Epidermal melanocyte (primary cell): ENCODE data around the gene BCL11A.

Source experiments
- DNase-seq: peaks from one replicate; pipeline ENCODE4 v3.0.0; 2011; ENCODE audit warnings: low spot score; ENCODE audit not compliant: insufficient read length

The BCL11A gene

DNA sequence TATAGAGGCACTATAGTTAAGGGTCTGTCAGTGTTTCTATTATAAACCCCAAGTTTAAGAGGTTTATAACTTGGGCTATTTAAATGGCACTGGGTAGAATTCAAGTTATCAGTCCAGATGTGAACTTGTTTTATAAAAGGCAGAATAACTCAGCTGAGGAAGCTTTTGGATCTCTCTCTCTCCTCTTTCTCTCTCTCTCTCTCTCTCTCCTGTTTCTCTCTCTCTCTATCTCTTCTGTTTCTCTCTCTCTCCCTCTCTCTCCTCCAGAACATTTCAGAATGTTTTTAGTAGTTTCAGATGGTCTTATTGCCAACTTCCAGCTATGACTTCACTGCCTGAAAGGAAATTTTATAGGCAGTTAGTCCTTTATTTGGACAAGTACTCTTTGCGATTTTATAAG, 6.4 kb upstream of the BCL11A start:
- DNase-seq, result no peak

- DNase-seq, result no peak
These were observed 5.1 kb upstream of the BCL11A start for GRCh38 chr2:60558536-60558935.

DNA sequence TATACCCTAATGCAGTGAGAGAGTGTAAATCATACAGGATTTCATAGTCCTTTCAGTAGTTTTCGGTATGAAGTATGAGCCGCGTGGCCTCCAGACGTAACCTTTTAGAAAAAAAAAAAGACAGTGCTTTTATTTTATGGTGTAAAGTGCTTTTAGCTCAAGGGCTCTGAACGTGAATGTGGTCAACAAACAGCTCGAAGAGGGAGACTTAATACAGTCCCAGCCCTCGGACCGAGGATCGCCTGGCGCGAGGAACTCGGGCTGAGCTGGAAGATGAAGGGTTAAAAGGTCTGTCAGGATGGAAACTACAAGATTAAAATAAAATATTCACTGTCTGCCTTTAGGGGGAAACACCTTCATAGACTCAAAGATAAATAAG, 4.0 kb upstream of the BCL11A start:
- no peak for DNase-seq

DNA sequence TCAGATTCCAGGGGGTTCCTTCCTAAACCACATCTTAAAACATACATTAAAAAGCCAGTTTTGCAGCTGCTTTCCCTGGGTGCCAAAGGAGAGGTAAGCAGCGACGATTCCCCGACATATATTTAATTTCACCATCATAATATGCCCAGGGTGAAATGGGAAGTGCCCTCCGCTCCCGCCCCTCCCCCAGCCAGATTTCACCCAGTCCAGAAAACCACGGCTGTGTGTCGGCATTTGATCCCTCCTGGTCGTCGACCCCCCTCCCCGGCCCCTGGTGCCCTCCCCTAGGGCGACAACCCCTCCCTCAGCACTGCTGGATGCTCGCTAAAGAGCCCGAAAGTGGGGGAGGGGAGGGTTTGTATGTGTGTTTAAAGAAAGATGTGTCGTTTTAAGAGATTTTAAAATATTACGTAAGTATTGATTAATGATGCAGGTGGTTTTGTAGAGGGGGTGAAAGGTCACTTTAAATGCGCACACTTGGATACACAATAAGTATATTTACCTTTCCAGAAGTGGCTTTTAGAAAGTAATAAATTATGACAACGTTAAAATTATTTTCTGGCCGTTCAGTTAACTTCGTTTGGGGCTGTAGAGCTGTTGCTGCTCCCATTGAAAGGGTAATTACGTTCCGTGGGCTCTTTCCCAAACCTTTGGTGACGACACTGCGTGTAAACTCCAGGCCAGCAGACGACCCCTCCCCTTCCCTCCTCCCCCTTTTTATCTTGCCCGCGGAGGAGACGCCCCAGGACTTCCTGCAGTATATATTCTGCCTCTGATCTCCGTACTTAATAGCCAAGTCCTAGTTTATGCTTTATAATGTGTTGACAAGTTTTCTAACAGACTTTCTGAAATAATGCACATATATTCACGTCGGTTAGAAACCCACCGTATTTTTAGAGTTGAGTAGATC, 3.4 kb upstream of the BCL11A start:
- DNase-seq, result no peak

GRCh38 chr2:60556175-60556574, 2.7 kb upstream of the BCL11A start:
- DNase-seq, result no peak

DNA sequence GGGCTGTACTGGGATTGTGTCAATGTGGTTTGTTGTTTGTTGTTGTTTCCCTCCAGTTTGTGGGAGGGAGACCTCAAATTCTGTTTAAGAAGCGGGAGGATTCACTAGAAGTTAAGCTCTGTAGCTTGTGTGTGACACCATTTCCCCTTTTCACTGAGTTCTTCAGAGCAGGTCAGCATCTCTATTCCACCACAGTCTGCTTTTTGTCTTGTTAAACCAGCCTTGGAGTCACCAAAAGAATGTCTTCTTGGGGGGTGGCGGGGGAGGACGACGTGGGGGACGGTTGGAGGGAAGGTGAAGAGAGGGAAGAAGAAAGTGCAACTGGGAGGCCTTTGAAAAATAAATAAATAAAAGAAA, 2.3 kb upstream of the BCL11A start:
- no peak for DNase-seq

- DNase-seq, result no peak
These were observed 1.8 kb upstream of the BCL11A start for GRCh38 chr2:60555066-60555782.

DNA sequence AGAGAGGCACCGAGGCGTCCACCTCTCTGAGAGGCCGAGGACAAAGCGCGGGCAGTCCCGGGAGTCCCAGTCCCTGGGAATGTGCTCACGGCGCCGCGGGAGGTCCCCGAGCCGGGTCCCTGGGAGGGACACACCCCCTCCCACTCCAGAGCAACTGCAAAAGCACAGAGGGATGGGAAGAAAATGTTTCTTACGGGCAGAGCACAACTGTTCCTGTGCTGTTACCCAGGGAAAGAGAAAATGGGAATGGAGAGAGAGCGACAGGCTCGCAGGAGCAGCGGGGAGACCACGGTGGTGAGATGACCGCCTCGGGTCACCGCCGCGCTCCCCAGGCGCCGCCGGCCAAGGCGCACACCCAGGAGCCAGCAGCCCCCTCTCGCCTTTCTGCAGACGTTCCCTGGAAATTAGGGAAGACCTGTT, 1.2 kb upstream of the BCL11A start:
- no peak for DNase-seq

- DNase-seq, result no peak
These were observed 706 bp upstream of the BCL11A start for GRCh38 chr2:60554074-60554645.

- DNase-seq, result no peak
These were observed 481 bp downstream of the BCL11A start for GRCh38 chr2:60552851-60553494.

GRCh38 chr2:60552078-60552850, 1.2 kb downstream of the BCL11A start:
- DNase-seq, result no peak

GRCh38 chr2:60551240-60552077, 2.0 kb downstream of the BCL11A start:
- DNase-seq, result no peak

- DNase-seq, result no peak
These were observed 2.5 kb downstream of the BCL11A start for GRCh38 chr2:60550984-60551239.

GRCh38 chr2:60550178-60550983, 3.1 kb downstream of the BCL11A start:
- DNase-seq, result peak; percentile 62

DNA sequence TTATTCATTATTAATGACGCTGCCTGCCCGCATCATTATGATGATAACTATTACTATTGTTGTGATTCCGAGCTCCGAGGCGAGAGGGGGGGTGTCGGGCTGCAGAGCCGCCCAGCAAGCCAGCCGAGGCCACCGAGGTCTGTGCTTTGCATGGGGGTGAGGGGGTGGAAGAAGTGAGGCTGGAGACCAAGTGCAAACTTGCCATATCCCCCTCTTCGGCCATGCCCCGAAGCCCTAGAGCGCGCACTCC, 3.6 kb downstream of the BCL11A start:
- DNase-seq, result no peak

DNA sequence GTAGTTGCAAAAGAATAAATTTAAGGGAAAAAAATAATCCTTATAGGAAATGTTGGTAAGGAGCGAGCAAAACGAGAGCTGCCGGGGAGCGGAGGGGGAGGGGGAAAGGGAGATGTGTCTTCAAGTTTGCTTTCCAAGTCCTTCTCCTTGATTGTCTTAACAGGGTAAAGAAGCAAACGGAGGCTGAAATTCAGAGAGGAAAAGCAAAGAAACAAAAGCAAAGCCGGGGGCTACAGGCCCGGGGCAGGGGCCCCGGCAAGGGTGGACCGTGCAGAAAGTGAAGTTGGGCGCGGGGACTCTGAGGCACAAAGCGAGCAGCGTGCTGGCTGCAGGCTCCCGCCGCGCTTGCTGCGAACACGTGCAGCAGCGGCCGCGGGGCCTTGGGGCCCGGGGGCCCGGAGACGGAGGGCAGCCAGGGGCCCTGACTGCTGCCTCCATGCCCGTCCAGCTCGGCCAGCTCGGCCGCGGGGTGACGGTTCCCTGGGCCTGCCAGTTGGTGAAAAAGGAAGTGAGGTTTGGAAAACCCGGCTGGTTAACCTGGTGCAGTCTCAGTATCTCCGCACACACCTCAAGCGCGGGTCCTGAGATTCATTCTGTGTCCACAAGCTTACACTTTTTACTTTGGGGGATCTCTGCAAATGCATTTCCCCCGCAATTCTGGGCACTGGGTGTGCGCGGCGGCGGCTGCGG, 4.1 kb downstream of the BCL11A start:
- no peak for DNase-seq

DNA sequence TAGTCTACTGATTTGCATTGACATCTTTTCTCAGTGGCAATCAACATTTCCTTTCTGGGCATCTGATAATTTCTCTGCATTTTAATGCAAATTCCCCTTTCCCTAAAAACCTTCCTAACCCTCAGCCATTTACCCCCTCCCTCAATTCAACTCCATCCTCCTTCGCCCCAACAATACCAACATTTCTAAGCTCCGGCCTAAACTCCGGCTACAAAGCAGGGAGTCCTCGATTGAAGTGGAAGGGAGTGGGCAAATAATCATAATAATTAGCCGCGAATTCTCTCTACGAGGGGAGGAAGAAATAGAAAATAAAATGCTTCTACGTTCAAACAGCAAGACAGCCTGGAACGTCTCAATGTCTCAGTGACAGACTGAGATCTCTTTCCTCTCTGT, 4.6 kb downstream of the BCL11A start:
- DNase-seq, result no peak

GRCh38 chr2:60548311-60548710, 5.1 kb downstream of the BCL11A start:
- no peak for DNase-seq

- no peak for DNase-seq
These were observed 5.6 kb downstream of the BCL11A start for GRCh38 chr2:60547841-60548240.
